CD4-positive, alpha-beta T cell treated with Interleukin-17A for 1 hour (primary cell): Measurements from ENCODE around the gene ADSS1.
"Not testable (repeated sequence)": the region's sequence is repeated elsewhere in the genome, so short reads cannot be mapped to it uniquely, and the experiment has no call there.

Experiments
- DNase-seq: peaks from one replicate; pipeline ENCODE4 v3.0.0-alpha.2; 2020

ADSS1 gene

DNA sequence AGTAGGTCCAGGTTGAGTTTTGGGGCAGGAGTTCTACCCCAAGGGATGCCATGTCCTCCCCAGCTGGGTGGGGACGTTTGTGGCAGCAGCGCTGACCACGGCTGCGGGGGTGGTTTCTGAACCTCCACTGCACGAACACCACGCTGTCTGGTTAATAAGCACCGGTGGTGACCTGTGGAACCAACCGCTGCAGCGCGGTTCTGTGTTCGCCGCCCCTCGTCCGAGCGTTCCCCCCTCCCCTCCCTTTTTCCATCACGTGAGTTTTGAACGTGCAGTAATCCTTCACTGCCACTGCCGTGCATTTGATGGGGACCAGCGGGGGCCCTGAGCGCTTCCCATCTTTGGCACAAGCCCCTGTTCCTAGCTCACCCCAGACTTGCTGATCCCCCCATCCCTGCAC, 6.4 kb upstream of the ADSS1 start:
- no peak for DNase-seq

DNA sequence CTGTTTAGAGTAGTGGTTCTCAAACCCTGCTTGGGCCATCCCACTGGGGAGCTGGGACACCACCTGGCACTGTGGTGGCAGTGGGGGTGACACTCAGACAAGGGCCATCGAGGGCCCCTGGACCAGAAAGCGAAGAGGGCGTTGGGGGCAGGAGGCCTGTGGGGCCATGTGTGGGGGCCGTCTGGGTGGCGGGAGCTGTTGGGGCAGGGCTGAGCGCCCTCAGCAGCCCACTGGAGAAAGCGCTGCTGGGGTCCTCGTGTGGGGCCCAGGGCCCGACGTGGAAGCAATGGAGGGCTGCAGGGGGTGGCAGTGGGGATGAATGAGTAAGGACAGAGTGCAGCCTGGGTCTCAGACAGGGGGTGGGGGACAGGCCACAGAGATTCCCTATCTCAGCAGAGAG, 5.9 kb upstream of the ADSS1 start:
- no peak for DNase-seq

DNA sequence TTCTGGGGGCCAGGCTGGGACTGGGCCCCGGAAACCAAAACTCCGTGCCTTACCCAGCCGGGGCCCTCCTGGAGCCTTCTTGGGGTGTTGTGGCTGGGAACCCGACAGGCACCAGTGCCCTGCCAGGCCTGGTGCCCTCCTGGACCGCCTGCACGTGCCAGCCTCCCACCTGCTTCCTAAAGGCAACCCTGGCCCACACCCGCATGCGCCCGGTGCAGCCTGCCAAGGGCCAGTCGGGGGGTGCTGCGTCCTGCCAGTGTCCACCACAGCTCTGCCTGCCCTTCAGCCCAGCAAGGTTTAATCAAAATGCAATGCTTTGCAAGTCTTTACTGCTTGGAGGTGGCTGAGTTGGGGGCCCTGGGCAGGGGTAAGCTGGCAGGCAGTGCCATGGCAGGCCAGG, 5.2 kb upstream of the ADSS1 start:
- no peak for DNase-seq

DNA sequence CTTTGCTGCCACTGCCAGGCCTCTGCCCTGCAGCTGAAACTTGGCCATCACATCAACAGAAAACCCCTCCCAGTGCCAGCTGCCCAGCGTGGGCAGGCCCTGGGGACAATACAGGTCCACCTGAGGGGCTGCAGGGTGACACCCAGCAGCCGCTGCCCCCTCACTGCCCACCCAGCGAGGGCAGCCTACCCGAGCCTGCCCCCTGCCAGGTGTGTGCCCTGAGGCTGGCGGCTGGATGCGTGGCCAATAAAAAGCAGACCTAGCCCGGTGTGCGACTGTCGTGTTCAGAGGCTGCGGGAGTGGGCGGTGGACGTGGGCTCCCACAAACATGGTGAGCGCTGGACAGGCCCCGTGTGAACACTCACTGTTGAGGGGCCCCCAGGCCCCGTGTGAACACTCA, 4.7 kb upstream of the ADSS1 start:
- no peak for DNase-seq

DNA sequence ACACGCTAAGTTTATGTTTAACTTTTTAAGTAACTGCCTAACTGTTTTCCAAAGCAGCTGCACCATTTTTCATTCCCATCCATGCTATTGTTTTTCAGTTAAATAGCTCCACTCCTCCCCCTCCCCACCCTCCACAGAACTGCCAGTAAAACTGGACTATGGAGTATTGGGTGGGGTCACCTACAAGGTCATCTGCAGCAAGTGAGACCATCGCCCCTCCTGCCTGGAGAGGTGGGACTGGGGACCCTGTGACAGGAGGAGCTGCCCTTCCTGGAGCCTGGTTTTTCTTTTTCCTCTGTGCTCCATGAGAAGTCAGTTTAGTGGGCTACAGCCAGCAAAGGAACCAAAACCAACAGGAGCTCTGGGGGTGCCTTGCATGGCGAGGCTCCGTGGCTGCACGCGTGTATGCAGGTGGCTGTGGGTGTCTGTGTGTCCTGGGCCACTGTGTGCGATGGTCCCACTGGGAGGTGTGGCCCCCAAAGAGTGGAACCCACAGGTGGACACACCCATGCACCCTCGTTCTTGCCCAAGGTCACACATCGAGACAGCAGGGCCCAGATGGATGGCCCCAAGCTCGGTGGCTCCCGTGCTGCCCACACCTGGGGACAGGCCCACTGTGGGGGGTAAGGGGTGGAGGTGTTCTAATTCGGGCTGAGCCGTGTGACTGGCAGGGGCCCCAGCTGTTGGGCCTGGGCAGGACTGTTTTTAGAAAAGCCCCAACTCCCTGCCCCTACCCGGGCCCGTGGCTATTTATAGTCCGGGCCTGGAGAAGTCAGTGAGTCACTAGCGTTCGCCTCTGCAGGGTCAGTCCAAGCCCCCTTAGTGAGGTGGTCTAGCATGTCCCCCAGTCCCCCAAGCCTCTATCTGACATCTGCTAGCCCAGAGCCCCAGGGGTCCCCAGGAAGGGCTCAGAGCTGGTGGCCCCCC, 2.3 kb upstream of the ADSS1 start:
- no peak for DNase-seq

DNA sequence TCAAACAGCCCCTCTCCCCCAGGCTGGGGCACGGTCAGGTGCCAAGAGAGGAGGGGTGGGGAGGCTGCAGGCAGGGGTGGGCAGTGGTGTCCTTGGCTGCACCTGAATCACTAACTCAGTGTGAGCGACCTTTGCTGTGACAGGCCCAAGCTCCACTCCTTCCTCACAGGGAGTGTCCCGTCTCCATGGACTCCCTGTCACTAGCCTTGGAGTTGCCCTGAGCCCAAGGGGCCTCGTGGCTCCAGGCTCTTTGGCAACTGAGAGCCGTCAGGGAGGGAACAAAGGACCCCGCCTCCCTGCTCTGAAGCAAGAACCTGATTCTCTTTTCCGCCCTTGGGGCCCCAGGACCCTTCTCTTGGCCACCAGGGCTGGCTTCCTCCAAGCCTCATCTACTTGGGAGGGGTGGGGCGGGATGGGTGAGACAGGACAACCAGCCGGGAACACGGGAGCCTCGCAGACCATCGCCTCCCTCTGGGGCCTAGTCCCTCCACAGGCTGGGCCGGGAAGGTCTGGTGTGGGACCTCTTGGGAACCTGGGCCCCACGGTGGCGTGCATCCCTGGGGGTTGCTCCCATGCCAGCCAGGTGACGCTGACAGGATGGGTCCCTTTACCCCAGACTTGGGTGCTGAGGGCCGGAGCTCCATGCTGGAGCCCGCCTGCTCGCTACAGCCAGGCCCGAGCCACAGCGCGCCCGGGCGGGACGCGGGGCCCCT, 935 bp upstream of the ADSS1 start:
- DNase-seq: no peak

DNA sequence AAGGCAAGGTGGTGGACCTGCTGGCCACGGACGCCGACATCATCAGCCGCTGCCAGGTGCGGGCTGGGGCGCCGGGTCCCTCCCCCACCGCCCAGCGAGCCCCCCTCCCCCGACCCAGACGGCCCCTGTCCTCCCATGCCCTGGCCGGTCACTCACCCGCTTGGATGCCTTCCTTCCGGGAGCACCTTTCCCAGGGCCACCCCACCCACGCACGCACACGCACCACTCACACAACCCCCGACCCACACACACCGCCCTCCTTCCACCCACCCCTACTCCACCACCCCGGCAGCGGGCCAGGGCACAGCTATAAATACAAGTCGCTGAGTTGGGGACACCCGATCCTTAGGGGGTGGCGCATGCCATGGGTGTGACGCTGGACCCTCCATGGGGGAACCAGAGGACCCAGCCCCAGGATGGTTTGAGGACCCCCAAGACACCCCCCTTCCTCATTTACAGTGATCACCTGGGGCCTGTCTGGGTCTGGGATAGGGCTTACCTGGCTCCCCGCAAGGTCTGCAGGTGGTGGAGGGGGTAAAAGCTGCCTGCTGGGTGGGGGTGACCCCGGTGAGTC, 465 bp downstream of the ADSS1 start:
- peak; percentile 12 for DNase-seq

DNA sequence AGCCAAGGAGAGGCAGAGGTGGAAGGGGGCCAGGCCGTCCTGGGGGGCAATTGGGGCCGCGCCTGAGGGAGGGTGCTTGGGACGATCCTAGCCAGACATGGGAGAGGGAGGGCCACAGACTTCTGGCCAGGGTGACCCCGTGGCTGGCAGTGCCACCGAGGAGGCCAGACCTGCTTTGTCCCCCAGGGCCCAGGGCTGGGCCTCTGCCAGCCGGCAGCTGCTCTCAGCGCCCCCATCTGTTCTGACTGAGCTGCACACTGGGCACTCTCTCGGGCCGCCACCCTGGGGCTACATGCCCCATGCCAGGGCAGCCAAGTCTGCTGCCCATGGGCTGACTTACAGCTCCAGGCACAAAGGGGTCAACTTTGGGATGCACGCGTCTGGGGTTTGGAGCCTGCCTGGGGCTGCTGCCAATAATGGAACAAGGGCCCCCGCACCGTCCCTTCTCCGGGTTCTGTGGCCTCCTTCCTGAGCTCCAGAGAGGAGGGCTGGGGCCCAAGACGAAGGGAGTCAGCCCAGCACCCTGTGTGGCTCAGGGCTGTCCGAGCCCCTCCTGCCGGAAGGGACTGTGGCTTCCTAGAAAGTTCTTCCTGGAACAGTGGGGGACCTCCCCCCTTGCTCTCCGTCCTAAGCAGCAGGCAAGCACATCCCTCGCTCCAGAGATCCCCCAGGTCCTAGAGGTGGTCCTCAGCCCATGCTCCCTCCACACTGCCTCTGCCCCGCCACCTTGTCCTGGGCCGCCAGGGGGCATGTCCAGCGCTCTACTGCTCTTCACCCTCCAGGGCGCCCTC, 1.1 kb downstream of the ADSS1 start:
- no peak for DNase-seq

DNA sequence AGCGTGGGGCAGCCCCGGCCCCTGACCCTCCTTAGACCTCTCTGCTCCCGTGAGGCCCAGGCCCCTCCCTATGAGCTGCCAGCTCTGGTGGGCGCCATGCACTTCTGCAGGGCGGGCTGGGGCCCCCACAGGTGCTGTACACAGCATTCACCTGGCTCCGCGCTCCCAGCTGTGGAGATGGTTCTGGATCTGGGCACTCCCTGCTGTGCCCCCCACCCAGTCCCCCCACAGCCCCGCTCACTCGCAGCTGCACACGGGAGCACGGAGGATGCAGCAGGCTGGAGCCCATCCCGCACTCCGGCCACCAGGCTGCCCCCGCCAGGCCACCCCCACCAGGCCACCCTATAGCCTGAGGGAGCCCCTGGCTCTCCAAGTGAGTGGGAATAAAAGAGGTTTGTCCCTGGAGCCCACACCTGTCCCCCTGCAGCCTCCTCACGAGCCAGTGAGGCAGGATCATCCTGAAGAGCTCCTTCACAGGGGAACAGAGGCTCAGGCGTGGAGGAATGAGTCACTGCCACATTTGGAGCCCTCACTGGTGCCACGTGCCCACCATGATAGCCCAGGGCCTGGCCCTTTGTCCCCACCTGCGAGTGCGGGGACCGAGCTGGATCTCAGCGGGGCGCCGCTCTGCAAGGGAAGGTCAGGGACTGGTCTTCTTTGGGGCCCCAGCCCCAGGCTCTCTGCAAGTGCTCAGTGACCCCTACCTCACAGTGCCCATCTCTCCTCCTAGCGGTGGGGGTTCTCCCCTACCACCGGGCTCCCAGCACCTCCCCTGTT, 1.9 kb downstream of the ADSS1 start:
- no peak for DNase-seq

DNA sequence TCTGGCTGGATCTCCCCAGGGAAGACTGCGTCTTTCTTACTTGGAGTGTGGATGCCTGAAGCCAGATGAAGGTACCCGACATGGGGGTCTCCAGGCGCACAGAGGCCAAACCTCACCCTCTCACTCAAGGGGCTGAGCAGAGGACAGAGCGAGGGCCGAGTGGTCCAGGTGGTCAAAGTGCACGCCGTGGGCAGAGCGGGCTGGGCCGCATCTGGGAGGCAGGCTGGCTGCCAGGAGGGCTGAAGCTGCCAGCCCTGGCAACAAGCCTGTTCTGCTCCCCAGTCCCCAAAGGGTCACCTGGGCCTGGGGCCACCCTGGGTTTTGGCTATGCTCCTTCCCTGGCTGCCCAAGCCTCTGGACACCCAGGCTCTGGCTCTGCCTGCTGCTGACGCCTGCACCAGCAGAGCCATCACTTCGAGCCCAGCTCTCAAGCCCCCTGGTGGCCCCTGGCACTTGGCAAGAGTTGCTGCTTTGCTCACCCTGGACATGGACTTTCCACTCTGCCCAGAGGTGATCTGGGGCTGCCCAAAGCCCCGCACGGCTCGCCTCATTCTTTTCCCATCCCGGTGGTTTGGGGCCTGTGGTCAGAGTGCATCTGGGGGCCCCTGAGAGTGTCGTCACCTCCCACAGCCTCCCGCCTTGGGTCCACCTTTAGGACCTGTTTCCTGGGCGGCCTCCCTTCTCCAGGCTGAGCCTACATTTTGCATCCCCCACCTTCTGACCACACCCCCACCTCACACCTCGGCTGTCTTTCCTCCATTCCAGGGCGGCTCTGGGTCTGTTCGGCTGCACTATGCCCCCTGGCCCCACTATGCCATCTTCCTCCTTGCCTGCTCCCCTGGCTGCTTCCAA, 2.8 kb downstream of the ADSS1 start:
- DNase-seq: no peak

DNA sequence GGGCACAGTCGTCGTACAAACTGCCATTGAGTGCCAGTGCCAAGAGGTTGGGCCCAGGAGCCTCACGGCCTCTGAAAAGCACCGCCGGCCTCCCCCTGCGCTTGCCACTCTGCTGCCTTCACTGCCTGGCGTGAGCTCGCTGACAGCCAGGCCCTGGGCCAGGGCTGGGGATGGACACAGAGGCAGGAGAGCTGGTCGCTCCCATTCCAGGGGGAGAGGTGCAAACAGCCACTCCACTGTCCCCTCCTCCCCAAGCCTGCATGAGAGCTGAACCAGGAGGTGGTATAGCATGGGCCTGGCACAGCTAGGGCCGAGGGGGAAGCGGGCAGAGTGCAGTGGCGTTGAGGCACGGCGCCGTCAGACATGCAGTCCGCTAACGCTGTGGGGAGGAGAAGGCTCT, 4.6 kb downstream of the ADSS1 start:
- no peak for DNase-seq

DNA sequence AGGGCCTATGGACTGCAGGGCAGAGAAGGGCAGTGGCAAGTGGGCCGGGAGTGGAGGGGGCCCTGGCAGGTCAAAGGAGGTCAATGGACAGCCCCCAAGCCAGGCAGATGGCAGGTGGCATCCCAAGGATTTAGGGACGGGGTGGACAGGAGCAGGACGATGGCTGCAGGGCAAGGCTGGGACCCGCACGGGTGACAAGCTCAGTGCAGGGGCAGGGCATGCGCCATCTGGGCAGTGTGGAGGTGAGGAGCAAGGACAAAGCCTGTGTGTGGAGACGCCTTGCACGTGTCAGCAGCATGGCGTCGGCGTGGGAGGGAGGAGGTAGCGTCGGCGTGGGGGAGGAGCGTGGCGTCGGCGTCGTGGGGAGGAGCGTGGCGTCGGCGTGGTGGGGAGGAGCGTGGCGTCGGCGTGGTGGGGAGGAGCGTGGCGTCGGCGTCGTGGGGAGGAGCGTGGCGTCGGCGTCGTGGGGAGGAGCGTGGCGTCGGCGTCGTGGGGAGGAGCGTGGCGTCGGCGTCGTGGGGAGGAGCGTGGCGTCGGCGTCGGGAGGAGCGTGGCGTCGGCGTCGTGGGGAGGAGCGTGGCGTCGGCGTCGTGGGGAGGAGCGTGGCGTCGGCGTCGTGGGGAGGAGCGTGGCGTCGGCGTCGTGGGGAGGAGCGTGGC, 5.3 kb downstream of the ADSS1 start:
- DNase-seq: not testable (repeated sequence)

DNA sequence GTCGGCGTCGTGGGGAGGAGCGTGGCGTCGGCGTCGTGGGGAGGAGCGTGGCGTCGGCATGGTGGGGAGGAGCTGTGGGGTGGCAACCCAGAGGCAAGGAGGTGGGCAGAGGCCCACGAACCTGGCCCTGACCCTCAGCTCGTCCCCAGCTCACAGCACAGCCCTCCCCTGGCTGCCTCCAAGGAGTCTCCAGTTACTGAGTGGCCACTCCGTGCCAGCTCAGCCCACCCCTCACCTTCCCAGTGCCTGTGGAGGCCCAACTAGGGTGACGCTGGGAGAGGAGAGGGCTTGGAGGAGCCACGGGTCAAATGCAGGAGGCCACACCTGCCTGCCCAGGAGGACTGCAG, 5.8 kb downstream of the ADSS1 start:
- DNase-seq: no peak

DNA sequence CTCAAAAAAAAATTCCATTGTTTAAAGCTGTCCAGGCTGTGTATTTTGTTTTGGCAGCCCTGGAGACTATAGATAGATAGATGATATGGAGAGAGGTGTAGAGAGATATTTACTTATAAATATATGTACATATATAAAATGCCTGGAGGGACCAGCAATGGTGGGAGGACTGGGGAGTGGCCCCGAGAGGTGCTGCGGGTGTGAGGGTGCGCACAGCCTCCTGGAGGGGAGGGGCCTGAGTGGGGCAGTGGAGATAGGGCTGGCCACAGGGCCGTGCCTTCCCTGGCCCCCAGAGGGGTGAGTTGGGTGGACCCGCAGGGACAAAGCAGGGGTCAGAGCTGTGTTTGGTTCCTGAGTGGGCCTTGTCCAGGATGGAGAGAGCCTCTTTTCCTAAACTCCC, 6.5 kb downstream of the ADSS1 start:
- DNase-seq: no peak

DNA sequence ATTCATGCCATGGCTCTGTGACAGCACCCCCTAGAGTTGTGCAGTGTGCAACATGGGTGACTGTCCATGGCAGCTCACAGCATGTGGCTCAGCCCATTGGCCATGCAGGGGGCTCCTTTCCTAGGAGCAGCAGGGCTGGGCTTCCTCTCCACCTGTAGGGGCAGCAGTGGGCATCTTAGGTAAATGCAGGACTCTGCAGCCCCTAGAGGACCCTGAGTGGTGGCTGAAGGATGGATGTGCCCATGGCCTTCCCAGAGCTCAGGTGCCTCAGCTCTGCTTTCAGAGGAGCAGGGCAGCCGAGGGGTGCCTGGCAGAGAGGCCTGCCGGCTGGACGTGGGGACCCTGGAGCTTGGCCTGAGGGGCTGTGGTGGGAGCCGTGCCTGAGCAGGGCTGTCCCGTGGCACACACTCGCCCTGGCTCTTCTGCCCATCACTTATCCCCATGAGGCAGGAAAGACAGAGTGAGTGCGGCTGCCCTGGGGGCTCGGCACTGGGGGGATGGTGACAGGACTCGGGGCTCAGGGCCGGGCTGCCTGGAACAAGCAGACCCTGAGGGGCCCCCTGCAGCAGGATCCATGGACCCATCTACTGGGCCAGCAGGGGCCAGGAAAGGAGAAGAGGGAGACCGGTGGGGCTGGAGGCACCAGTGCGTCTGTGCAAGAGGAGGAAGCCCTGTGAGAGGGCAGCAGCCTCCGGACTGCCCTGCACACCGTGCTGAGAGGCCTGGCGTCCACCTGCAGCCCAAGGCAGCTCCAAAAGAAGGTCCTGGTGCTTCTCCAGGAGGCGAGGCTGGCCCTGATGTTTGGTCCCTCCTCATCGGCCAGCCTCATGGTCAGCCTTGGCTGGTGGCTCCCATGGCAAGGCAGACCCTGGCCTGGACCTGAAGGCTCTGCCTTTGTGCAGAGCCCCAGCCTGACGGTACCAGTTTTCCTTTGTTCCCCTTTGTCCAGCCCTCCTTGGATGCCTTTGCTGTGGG, 7.6 kb downstream of the ADSS1 start:
- DNase-seq: no peak

DNA sequence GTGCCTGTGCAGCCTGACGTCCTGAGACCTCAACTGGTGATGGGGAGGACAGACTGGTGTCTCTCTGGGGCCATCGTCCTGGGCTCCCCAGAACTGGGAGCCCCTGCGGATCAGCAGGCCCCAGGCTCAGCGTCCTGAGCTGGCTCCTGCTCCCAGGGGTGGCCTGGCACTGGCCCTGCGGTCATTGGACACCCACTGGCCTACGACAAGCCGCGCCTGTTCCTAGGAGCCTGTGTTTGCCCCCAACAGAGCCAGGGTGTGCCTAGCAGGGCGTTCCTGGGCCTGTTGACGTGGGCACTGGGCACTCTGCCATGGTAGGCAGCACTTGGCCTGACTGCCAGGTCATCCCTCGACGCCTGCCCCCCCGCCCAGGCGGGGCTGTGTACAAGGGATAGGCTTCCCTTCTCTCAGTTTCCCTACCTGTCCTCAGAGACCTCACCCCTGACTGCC, 8.4 kb downstream of the ADSS1 start:
- no peak for DNase-seq

DNA sequence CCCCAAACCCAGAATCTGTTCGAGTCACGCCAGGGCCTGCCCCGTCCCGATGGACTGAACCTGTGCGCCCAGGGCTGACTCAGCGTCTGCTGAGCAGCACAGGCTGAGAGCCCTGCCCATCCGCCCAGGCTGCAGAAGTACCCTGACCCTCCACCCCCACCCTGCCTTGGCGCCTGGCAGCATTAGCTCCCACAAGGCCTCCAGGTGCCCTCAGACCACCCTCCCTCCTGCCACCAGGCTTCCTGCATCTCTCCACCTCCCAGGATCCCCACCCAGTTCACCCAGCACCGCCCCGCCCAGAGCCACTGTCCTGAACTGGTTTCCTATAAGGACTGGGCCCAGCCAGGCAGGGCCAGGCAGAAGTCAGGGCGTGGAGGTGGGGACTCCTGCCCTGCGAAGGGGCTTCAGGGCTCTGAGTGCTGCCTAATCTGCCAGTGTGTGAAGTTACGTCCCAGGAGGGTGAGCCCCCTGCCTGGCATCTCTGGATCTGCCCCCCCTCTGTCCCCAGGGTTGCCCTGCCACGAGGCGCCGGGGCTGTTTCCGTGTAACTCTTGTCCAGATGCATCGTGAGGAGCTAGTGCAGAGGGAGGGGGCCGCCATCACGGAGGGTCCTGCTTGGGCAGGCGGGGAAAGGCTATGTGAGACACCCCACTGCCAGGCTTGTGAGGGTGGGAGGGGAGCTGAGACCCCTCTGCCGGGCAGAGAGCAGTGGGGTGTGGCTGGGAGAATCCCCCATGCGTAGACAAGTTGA, 9.1 kb downstream of the ADSS1 start:
- no peak for DNase-seq

DNA sequence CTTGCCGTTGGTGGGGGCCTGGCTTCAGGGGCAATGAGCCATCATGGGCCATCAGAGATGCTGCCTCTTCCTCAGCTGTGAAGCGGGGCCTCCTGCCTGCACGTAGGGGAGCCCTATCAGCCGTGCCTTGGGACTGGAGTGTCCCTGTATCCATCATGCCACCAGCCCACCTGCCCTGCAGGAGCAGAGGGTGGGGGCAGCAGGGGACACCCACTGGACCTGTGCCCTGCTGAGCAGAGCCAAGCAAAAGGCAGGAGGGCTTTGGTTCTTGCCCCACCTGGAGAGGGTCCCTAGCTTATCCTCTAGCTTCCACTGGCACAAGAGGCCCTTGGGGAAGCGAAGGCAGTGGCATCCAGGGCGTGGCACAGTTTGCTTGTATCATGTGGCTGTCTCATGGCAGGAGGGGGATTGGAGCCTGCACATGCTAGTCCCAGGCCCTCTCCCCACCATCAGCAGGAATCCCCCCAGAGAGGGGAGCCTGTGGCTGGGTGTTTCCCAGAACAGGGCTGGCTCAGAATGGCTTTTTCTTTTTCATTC, 10.1 kb downstream of the ADSS1 start:
- no peak for DNase-seq

DNA sequence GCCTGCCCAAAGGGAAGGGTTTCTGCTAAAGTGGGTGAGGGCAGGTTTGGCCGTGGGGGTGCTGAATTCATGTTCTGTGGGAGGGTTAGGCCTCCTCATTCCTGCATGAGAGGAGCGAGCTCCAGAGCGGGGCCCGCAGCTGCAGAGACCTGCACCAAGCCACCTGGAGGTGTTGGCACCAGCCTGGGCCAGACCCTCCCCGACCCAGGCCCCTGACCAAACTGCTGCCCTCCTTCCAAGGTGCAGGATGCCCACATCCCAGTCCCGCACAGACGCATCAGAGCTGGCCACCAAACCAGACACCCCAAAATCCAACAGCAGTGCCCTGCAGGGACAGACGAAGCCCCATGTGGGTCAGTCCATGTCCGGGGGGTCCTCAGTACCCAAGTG, 10.6 kb downstream of the ADSS1 start:
- DNase-seq: no peak
